SH-SY5Y (cell line): ENCODE data around the gene AHR.

Source experiments
- GATA2 ChIP-seq: IDR thresholded peaks from 2 replicates; pipeline ENCODE4 v1.6.1; 2011; ENCODE audit warnings: mild to moderate bottlenecking, low read depth, low read length
- GATA3 ChIP-seq: IDR thresholded peaks from 2 replicates; pipeline ENCODE4 v1.6.1; 2011; ENCODE audit warnings: low read depth, mild to moderate bottlenecking, low read length, moderate library complexity

Gene AHR

DNA sequence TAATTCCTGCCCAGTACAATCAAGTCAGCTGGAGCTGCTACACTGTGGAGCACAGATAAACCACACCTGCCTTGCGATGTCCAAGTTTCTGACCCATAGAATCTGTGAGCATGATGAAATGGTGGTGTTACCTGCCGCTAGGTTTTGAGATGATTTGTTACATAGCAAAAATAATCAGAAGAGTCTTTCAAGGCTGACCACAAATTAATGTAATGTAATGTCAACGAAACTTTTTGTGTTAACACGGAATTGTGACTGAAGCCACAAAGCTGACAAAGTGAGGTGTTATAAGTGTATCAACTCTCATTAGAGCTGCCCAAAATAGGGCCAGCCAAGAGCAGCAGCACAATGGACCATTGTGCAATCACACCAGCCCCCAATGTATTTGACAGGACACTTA is 75.7 kb downstream of the AHR start:
- no peak for TF ChIP-seq GATA2
- TF ChIP-seq GATA3 = no peak

DNA sequence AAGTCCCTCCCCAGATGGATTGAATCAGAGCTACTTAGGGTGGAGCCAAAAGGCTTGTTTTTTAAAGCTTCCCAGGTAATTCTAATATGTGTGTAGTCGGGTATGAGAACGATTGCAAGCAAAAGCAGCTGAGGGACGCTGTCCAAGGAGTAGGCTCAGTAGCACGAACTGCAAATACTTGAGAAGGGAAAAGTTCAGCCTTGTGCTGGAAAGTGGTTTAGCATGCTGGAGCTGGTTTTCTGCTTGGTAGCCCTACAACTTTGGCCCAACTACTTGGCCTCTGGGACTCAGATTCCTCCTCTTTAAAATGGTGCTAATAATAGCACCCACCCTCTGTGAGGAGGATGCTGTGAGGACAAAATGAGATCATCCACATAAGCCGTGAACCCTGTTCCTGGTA is 76.2 kb downstream of the AHR start:
- no peak for TF ChIP-seq GATA3
- no peak for TF ChIP-seq GATA2

DNA sequence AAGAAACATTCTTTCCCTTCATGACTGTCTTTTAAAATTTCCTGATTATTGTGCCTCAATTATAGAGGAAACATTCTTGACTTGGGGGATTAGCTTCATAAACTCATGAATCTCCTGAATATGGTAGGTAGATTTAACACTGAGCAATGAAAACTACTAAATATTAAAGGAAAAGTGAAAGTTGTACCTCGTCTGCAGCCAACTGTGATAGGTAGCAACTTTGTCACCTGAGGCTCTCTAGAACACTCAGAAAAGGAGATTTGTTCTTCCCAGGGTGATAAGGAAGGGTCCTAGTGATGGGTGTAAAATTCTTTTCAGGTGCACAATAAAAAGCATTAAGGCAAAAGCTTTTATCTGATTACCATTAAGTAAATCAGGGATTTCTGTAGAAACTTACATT is 78.1 kb downstream of the AHR start:
- TF ChIP-seq GATA3 (no peak), GATA2 (no peak)

DNA sequence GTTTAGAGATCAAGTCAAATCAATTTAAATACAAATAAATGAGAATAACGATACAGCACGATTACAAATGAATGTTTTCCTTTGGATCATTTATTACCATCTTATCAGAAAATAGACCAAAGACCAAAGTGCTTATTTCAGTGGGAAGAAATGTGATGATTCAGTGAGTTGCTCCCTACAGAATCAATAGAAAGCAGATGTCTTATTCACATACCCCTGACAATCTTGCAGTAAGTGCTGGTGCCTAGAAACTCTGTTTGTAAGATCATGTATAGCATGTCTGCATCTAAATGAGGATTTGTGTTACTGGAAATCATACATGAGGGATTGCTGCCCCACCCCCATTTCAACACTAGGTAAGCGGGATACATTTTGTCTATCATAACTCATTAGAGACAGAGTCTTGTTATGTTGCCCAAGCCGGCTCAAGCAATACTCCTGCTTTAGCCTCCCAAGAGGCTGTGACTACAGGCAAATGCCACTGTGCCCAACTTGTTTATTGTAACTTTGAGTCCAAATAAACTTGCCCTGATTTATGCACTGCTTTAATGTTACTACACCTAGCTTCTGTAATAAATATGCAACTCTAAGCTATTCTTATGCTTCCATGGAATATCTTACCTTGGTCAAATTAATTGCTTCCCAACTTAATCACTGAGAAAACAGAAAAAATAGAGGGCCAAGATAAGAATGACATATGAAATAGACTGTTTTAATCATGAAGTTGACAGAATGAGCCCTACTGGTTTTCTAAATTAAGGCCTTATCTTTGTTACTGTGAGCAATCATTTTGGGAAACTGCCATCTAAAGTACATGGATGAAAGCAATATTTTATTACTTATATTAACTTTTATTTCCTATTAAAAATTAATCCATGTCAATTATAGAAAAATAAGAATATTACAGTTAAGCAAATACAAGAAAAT is 82.5 kb downstream of the AHR start:
- TF ChIP-seq GATA3 = no peak

DNA sequence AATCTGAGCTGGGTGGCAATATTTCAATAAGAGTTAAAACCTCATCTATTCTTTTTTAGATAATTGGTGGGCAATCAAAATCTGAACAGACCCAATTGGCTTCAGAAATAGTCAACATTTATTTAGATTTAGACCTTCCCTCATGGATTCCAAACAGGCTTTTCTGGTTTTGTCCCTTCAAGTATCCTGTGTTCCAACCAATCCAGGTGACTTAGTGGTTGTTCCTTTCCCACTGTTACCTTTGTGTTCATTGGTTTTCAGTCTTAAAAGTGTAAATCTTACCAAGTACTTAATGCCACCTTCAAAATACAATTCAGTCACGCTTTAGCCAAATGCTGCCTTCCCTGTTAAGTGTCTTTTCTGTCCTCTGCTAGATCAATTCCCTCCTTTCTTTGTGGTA is 85.9 kb downstream of the AHR start:
- TF ChIP-seq GATA3 (no peak), GATA2 (no peak)

DNA sequence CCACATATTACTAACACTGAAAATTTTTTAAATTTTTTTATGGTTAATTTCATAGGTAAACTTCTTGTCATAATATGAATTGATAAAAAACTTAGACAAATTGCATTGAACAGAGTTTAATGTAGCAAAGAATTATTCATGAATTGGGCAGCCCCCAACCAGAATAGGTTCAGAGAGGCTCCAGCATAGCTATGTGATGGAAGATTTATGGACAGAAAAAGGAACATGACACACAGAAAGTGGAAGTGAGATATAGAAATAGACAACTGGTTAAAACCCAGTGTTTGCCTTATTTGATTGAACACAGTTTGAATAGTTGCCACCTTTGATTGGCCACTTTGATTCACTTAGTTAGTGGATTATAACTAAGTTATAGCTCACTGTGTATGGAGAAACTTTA is 87.2 kb downstream of the AHR start:
- no peak for TF ChIP-seq GATA3
- TF ChIP-seq GATA2 = no peak

DNA sequence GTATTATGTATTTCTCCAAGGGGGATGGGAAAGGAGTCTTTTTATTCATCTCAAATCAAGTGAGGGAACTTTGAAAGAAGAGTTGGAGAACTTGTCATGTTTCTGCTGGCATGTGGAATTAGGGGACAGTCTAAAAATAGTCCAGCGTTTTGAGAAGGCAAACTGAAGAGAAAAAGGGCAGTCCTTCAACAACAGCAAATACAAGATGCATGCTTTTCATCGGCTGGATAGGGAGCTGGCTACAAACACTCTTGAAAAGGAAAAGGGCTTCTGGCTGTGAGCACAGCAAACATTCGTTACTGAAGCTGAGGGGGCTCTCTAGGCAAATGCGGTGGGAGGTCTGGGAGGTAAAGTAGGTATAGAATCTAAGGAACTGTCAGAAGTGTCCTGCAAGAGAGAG is 91.9 kb downstream of the AHR start:
- TF ChIP-seq GATA2 (no peak), GATA3 (no peak)

DNA sequence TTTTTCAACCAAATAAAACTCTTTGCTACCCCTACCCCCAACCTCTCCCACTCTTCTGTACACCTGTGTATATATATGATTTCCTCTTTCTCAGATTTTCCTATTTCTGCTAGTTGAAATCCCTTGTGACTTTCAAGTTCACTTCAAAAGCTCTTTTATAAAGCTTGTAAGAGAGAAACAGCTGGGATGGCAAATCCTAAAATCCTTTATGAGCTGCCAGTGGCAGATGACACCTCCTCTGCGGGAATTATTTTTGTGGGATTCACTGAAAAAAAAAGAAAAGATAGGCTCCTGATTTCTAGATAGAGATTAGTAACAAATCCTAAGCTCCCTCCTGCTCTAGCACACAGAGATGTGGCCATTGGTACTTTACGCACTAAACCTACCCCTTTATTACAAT is 92.9 kb downstream of the AHR start:
- TF ChIP-seq GATA2 = no peak
- no peak for TF ChIP-seq GATA3

DNA sequence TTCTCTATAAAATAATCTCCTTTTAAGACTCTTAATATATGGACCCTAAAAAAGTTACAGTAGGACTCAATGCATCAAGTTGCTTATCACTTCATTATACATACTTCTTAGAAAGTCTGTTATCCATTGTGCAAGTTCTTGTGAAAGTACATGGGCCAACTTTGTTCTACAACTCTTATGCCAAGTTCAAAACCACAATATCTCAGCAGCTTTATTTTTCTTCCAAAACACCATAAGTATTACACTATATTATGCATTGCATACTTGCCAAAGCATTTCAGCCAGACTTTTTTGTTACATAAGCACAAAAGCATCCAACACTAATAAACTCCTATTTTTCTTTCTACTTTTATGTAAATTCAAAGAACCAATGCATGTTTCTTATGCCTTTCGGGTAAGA is 94.4 kb downstream of the AHR start:
- TF ChIP-seq GATA3 (no peak), GATA2 (no peak)
